ENCODE results near the gene PNCK. TPM values are rescaled to one million over a fixed set of nuclear protein-coding genes. Genes with fewer than 3 reads are reported as not detected.

The PNCK gene
- total and polyA plus RNA-seq, 2 of the 13 experiments (the other 11 are each of a cell fraction or from before 2014, with no cell fraction given): 33.1 TPM; not detected in 1

GRCh38 chrX:153631907-153632594 lies 41.6 kb downstream of the PNCK start (continued):
- no peak for TF ChIP-seq MZF1 (CRISPR knock-in tag; IDR thresholded peaks at IDR 0.05; ENCODE audit: borderline replicate concordance)
- no peak for TF ChIP-seq ZNF362 (CRISPR knock-in tag; IDR thresholded peaks at IDR 0.05; ENCODE audit: borderline replicate concordance)
- no peak for TF ChIP-seq TEF (CRISPR knock-in tag; IDR thresholded peaks at IDR 0.05)
- TF ChIP-seq BRF2 (CRISPR knock-in tag; IDR thresholded peaks at IDR 0.05): no peak
- TF ChIP-seq TBP (CRISPR knock-in tag; IDR thresholded peaks at IDR 0.05): no peak

GRCh38 chrX:153631346-153631745 lies 42.3 kb downstream of the PNCK start:
- 93% methylated on average over 2 of the region's 2 CpGs for WGBS (ENCODE audit: low lambda C conversion rate)
- no peaks in the 10 kb centered on the region for H3K36me3 ChIP-seq (replicated peaks in 1 of 2; ENCODE audit: control insufficient read depth in 1 of 2, insufficient read depth in 2 of 2, low read length in 2 of 2)
- FAIRE-seq: no peak

More at GRCh38 chrX:153631346-153631745, 42.3 kb downstream of the PNCK start:
- no peaks in the 10 kb centered on the region for H3K9me3 ChIP-seq (ENCODE audit: low read length)
- in situ Hi-C loops (cut with HindIII; ENCODE audit: extremely low pct_ligation_motif_present, low pct_unique_long_range_greater_than_20kb): no loop called here
- ChIA-PET POLR2A (interaction anchor here (1.1 to 11.8 kb wide), 2 partner anchors 9 to 15 kb away, joined by 3 to 596 read pairs; partner anchors contain the start of gene DUSP9), CTCF (ENCODE audit: low intra/inter-chr PET ratio, low total read pairs) (no interaction called here)
- H3K4me2 ChIP-seq (ENCODE audit: low read depth, low read length): no peak overlapping the region
- no peaks in the 10 kb centered on the region for H3K79me2 ChIP-seq (ENCODE audit: insufficient read depth, low read length)
- H3K9ac ChIP-seq (ENCODE audit: insufficient read depth, low read depth, low read length): no peak overlapping the region
- no TSS peak for BruUV-seq (replicated peaks)
- no peak overlapping the region for H2AFZ ChIP-seq (ENCODE audit: low read length)
- no peak for DNase-seq (ENCODE audit: low spot score)
- no peak for ATAC-seq
- H3K4me1 ChIP-seq (ENCODE audit: insufficient read depth, low read length): peaks cover 77% of the 10 kb centered on the region
- no peak overlapping the region for H3K4me3 ChIP-seq (replicated peaks in 1 of 3; ENCODE audit: insufficient read depth in 1 of 3, low read depth in 2 of 3, low read length in 3 of 3)
- intact Hi-C loops (cut with micrococcal nuclease; ENCODE audit: unreplicated experiment): no loop called here
- no peaks in the 10 kb centered on the region for H3K27me3 ChIP-seq (ENCODE audit: control insufficient read depth in 1 of 2, insufficient read depth in 2 of 2, low read length in 2 of 2)
- H4K20me1 ChIP-seq (ENCODE audit: insufficient read depth, low read length): no peaks in the 10 kb centered on the region
- no peak overlapping the region for H3K27ac ChIP-seq (ENCODE audit: extremely low read length, insufficient read depth, low read length)
- TF ChIP-seq ZFP90 (CRISPR knock-in tag; IDR thresholded peaks at IDR 0.05; ENCODE audit: borderline replicate concordance): peak; percentile 99
- TF ChIP-seq ZBTB46 (CRISPR knock-in tag; IDR thresholded peaks at IDR 0.05; ENCODE audit: borderline replicate concordance): no peak

Measured in HepG2 (cell line).